CD4-positive, alpha-beta T cell treated with Interleukin-17A for 1 hour (primary cell): Measurements from ENCODE around the gene KAT8.
A peak's percentile ranks its signal among the peaks of the same experiment; 100 is the strongest.

Experiments used
- DNase-seq: peaks from one replicate; pipeline ENCODE4 v3.0.0-alpha.2; 2020

KAT8 gene

DNA sequence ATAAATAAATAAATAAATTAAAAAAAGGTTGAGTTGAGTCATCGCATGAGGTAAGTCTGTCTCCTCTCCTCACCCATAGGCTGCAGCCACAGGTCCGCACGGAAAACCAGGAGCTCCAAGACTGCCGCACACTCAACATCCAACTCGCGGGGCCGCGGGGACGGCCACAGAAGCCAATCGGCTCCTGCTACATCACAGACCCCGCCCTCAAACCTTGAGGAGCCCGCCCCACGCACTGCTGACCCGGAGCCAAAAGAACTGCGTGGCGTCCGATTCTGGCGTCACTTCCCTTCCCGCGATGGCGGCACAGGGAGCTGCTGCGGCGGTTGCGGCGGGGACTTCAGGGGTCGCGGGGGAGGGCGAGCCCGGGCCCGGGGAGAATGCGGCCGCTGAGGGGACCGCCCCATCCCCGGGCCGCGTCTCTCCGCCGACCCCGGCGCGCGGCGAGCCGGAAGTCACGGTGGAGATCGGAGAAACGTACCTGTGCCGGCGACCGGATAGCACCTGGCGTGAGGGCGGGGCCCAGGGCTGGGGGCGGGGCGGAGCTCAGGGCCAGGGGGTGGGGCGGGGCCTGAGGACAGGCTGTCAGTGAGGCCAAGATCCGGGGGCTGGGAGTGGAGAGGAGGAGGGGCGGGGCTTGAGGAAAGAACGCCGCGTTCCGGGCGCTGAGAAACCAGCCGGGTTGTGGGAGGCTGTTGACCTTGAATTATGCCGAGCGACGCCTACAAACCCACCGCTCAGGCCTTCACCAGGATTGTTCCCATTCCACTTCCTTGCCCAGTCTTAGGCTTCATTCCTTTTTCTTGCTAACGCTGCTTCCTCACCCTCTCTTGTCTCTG is at the start of gene KAT8:
KAT8 (plus strand) TSS at position 281 of the 839 bp plus-strand sequence; CDS start at position 299, 18 bp downstream.
- peak; percentile 98 for DNase-seq

DNA sequence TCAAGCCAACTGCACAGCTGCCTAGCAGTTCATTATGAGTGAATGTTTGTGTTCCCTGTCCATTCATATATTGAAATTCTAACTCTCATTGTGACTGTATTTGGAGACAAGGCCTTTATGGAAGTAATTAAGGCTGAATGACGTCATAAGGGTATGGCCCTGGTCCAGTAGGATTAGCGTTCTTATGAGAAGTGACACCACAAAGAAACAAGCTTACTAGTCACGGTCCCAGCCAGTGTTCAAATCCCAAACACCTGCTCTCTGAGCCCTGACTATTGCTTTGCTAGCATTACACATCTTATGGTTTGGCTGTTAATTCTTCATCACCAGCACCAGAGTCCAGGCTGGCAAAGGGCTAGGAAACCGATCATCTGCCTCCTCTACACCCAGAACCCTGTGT is 45.6 kb upstream of the KAT8 start:
- no peak for DNase-seq

DNA sequence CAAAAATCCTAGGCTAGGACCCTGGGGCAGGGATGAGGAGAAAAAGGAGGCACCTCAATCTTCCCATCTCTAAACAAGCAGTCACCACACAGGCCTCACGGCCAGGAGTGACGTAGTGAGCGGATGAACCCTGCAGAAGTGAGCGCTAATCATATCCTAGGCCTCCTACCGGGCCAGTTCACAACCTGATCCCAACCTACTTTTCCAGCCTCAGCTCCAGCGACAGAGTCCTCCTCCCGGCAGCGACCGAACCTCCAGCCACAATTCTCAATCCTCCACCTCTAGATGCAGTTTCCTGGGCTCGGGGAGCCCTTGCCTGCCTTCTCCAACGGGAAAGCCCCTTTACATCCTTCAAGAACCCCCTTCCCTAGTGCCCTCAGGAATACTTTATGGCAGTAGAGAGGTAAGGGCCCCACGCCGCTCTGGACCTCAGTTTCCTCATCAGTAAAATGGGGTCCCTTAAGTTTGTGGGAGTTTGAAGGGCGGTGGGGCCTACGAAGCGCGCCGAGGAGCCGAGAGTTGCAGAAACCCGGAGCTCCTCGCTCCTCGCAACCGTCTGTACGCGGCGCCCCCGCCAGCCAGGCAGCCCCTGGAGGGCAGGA is 44.8 kb upstream of the KAT8 start:
- DNase-seq, result peak; percentile 42

DNA sequence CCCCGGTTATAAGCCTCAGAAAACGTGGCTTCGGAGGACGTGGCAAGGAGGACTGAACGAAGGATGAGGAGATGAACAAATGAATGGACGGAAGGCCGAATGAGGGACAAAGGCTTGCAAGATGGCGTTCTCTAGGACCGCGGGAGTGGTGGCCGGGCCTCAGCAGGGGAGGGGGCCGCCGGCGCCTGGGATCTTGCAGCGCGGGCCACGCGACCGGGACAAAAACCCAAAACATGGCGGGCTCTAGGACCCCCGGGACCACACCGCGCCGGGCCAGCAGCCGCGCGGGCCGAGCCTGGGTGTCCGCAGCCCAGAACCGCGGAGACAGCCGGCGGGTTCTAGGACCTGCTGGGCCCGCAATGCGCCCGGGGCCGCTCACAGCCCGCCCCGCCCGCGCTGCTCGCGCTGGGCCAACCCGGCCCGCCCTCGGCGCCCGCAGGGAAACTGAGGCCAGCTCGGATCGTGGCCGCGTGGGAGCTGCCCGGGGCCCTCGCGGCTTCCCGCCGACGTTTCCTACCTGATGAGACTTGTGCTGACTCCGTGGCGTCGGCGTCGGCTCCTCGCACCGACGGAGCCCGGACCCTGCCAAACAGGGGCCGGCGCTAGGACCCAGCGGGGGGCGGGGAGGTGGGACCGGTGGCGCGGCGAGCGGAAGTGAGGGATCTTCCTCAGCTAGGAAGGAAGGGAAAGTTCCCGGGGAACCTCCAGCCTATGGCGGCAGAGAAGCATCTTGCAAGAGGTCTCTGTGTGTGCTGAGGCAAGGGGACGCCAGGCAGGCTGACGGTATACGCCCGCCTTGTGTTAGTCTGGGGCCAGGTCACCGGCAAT is 44.1 kb upstream of the KAT8 start:
- peak; percentile 87 for DNase-seq

DNA sequence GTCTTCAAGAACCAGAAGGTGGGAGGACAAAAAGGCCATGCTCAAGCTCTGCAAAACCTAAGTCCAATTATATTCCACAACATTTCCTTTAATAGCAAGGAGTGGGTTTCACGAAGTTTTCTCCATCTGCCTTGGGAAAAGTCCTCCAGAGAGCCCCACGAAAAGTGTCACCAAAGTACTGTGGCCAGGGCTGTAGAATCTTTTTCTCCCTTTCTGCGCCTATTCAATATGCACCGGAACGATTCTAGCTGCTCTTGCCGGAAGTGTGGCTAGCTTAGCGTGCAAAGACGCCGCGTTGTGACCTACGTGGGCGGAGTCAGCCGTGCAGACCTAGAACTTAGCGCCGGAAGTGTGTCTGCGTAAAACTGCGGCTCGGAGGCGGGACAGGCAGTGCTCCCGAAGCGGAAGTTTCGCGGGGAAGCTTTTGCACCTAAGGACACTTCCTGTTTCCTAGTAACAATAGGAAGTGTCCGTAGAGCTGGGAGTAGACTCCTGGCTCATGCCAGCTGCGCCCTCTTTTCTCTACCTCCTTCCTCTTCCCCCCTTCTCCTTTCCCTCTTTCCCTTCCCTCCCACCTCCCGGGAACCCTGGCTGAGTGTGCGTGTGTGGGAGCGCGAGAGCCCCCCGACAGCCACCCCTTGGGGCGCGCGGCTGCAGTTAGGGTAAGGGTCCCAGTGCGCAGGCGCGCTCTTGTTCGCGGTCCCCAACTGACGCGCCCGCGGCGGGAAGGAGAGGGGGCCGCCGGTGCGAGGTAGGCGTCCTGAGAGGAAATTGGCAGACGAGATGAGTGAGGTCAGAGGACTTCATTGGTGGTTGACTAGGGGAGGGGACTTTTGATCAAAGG is 43.3 kb upstream of the KAT8 start, which contains the start of the genes ZNF646 and ZNF668:
ZNF646 (plus strand) TSS at position 453 of the 844 bp plus-strand sequence. CDS start 1,903 bp downstream, outside the sequence.
ZNF668 (minus strand) TSS at position 271 of the 844 bp plus-strand sequence. CDS start 9,781 bp downstream, outside the sequence.
- peak; percentile 99 for DNase-seq

DNA sequence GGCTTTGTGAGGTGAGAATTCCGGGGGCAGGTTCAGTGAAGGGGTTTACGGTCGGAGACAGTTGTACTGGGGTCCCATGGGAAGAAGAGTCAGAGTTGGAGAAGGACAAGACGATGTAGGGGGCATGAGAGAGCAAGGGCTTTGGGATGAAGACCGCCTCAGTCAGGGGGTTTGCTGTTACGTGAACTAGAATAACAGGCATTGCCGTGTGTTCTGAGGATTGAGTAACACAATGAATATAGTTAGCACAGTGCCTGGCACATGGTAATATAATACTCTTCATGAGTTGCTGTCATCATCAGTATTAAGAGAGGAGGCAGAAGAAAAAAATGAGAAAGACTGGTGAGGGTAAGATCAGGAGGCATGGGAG is 42.7 kb upstream of the KAT8 start:
- no peak for DNase-seq

DNA sequence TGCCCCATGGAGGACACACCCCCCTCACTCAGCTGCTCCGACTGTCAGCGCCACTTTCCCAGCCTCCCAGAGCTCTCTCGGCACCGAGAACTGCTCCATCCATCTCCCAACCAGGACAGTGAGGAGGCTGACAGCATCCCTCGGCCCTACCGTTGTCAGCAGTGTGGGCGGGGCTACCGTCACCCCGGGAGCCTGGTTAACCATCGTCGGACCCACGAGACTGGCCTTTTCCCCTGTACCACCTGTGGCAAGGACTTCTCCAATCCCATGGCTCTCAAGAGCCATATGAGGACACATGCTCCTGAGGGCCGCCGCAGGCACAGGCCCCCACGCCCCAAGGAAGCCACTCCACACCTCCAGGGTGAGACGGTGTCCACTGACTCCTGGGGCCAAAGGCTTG is 41.1 kb upstream of the KAT8 start:
- DNase-seq, result no peak

DNA sequence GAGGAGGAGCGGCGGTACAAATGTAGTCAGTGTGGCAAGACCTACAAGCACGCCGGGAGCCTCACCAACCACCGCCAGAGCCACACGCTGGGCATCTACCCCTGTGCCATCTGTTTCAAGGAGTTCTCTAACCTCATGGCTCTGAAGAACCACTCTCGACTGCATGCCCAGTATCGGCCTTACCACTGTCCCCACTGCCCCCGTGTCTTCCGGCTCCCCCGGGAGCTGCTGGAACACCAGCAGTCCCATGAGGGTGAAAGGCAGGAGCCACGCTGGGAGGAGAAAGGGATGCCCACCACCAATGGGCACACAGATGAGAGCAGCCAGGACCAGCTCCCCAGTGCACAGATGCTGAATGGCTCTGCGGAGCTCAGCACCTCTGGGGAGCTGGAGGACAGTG is 40.4 kb upstream of the KAT8 start:
- no peak for DNase-seq

DNA sequence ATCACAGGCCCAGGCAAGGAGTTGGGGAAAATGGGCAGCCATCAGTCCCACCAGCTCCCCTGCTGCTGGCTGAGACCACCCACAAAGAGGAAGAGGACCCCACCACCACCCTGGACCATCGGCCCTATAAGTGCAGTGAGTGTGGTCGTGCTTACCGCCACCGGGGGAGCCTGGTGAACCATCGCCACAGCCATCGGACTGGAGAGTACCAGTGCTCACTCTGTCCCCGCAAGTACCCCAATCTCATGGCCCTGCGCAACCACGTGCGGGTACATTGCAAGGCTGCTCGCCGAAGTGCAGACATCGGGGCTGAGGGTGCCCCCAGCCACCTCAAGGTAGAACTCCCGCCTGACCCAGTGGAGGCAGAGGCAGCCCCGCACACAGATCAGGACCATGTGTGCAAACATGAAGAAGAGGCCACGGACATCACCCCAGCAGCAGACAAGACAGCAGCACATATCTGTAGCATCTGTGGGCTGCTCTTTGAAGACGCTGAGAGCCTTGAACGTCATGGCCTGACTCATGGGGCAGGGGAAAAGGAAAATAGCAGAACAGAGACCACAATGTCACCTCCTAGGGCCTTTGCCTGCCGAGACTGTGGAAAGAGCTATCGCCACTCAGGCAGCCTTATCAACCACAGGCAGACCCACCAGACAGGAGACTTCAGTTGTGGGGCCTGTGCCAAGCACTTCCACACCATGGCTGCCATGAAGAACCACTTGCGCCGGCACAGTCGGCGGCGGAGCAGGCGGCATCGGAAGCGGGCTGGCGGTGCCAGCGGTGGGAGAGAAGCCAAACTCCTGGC is 39.7 kb upstream of the KAT8 start:
- no peak for DNase-seq

DNA sequence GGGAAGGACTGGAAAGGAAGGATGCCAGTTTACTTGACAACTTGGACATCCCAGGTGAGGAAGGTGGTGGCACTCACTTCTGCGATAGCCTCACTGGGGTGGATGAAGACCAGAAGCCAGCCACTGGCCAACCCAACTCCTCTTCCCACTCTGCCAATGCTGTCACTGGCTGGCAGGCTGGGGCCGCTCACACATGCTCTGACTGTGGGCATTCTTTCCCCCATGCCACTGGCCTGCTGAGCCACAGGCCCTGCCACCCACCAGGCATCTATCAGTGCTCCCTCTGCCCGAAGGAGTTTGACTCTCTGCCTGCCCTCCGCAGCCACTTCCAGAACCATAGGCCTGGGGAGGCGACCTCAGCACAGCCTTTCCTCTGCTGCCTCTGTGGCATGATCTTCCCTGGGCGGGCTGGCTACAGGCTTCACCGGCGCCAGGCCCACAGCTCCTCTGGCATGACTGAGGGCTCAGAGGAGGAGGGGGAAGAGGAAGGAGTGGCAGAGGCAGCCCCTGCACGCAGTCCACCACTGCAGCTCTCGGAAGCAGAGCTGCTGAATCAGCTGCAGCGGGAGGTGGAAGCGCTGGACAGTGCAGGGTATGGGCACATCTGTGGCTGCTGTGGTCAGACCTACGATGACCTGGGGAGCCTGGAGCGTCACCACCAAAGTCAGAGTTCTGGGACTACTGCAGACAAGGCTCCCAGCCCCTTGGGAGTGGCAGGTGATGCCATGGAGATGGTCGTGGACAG is 38.7 kb upstream of the KAT8 start:
- DNase-seq, result no peak

DNA sequence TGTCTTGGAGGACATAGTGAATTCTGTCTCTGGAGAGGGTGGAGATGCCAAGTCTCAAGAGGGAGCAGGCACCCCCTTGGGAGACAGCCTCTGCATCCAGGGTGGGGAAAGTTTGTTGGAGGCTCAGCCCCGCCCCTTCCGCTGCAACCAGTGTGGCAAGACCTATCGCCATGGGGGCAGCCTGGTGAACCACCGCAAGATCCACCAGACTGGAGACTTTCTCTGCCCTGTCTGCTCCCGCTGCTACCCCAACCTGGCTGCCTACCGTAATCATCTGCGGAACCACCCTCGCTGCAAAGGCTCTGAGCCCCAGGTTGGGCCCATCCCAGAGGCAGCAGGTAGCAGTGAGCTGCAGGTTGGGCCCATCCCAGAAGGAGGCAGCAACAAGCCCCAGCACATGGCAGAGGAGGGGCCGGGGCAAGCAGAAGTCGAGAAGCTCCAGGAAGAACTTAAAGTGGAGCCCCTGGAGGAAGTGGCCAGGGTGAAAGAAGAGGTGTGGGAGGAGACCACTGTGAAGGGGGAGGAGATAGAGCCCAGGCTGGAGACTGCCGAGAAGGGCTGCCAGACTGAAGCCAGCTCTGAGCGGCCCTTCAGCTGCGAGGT is 38.0 kb upstream of the KAT8 start:
- no peak for DNase-seq

DNA sequence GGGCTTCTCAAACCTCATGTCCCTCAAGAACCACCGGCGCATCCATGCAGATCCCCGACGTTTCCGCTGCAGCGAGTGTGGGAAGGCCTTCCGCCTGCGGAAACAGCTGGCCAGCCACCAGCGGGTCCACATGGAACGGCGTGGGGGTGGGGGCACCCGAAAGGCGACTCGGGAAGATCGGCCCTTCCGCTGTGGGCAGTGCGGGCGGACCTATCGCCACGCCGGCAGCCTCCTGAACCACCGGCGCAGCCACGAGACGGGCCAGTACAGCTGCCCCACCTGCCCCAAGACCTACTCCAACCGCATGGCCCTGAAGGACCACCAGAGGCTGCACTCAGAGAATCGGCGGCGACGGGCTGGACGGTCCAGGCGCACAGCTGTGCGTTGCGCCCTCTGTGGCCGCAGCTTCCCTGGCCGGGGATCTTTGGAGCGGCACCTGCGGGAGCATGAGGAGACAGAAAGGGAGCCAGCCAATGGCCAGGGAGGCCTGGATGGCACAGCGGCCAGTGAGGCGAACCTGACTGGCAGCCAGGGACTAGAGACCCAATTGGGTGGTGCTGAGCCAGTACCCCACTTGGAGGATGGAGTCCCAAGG is 37.3 kb upstream of the KAT8 start:
- no peak for DNase-seq

DNA sequence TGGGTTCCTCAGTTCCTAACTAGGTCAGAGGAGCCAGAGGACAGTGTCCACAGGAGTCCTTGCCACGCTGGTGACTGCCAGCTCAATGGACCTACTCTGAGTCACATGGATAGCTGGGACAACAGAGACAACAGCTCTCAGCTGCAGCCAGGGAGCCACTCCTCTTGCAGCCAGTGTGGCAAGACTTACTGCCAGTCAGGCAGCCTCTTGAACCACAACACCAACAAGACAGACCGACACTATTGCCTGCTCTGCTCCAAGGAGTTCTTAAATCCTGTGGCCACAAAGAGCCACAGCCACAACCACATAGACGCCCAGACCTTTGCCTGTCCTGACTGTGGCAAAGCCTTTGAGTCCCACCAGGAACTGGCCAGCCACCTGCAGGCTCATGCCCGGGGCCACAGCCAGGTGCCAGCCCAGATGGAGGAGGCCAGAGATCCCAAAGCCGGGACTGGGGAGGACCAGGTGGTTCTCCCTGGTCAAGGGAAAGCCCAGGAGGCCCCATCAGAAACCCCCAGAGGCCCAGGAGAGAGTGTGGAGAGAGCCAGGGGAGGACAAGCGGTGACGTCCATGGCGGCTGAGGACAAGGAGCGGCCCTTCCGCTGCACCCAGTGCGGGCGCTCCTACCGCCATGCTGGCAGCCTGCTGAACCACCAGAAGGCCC is 36.6 kb upstream of the KAT8 start:
- DNase-seq, result no peak

DNA sequence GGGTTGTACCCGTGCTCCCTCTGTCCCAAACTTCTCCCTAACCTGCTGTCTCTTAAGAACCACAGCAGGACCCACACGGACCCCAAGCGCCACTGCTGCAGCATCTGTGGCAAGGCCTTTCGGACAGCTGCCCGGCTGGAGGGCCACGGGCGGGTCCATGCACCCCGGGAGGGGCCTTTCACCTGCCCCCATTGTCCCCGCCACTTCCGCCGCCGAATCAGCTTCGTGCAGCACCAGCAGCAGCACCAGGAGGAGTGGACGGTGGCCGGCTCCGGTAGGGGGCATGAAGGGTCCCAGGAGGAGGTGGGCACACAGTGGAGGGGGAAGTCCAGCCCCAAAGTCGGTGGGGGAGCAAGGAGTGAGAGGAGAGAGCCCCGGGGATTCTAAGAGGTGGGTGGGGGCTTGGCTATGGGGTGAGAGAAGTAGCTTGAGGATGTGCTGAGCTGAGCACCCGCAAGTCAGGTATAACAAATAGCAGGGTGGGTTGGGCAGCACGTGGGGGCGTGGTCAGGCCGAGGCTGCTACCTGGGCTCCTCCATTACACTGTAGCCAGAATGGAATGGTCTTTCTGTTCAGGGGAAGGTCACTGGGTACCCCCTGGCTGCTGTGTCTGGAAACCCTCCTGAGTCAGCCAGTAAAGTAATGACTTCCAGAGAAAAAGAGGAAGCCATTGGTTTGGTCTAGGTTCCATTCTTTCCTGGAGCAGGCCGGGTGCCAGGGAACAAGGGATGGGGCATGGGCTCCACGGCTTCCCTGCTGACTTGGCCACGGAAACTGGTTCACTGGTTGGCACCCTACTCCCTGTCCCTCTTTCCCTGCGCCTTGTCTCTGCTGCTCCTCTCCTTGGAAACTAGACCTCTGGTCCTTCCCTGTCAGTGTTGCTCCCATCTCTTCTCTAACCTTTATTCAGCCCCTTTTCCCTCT is 35.8 kb upstream of the KAT8 start:
- no peak for DNase-seq

DNA sequence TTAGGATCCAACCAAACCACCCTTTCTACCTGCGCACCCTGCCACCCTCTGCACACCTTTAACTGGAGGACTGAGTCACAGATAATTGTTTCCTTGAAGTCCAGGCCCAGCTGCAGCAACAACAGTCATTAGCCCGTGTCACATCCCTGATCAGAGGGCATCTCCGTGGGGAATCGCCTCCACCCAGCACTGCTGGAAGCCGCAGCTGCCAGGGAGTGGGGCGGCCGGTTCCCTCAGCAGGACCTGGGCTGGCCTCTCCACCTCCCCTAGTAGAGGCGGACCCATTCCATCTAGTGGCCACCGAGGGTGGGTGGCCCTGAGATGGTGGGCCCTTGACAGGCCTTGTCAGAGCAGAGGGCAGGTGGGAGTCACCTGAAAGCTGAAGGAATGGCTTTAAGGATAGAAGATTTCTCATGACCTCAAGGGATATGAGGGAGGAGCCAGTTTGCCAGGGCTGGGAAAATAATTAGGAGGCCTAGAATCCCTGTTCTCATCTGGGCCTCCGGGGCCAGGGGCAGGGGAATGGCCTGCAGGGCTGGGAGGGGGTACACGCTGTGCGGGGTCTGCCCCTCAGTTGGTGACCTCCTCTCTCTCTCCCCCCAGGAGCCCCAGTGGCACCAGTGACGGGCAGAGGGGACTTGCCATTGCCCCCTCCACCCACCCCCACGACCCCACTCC is 35.0 kb upstream of the KAT8 start:
- no peak for DNase-seq

DNA sequence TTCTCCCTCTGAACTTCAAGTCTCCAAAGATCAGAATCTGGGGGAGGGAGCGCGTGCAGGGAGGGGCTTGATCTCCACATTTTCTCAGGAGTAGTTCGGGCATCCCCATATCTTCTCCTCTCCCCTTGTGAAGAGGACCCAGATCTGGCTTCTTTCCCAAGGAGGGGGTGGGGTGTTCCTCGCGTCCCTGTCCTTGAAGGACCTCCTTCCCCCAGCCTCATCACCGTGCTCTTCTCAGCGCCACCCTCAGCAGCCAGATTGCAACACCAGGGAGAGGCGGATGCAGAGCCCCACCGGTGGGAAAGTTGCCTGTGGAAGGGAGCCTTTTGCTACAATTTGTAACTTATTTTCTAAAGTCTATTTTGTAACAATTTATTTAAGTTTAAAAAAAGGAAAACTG is 34.4 kb upstream of the KAT8 start:
- DNase-seq, result no peak

DNA sequence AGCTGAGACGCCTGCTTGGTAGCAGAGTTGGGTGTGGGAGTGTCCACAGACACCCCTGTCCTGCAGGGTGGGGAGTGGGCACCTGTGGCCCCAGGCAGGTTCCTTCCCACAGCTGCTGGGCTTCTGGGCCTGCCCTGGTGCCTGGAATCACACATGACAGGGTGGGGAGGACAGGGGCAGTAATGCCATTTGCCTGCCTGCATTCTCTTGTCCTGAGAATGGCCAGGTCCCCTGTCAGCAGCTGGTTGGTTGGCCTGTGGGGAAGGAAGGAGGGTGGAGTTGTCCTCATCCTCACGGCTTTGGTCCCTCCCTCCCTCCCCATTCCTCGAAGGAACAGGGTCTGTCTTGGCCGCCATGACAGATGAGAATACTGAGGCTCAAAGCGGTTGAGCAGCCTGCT is 33.9 kb upstream of the KAT8 start:
- DNase-seq, result no peak

DNA sequence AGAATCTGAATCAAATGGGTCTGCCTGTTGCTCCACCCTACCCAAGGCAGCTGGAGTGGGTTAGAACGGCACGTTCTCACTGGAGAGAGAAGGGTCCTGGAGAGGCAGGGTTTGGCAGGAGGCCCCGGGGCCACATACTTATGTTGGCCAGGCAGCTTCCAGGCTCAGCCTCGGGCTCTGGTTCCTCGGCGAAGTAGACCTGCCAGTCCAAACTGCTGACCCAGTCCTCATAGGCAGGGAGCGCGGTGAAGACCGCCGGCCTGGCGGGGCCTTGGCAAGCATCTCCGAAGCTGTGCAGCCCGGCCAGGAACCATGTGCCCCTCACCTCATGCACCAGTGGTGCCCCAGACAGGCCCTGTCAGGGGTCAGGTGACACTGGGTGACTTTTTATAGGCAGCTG is 33.5 kb upstream of the KAT8 start:
- DNase-seq, result no peak
